GM23338 (cell line): Measurements from ENCODE around the gene IQCK. TPM values are rescaled to one million over a fixed set of nuclear protein-coding genes. Genes with fewer than 3 reads are reported as not detected.
"Not testable (repeated sequence)": the region's sequence is repeated elsewhere in the genome, so short reads cannot be mapped to it uniquely, and the experiment has no call there.

Source experiments
- ATAC-seq: fragments of 200-7000 bp; cut with Tn5 transposase; 3 replicates; pipeline ENCODE4 v1.9.1; 2020
- DNase-seq: peaks from one replicate; pipeline ENCODE4 v3.0.0-alpha.2; 2015; ENCODE audit warnings: low spot score
- H2AFZ ChIP-seq: fragments of 200-600 bp; sonication (generic); 2 replicates; pipeline ENCODE4 v1.8.0; 2016; ENCODE audit warnings: antibody characterized with exemption, mild to moderate bottlenecking, moderate library complexity
- H3F3A ChIP-seq: fragments of 200-600 bp; sonication (generic); replicated peaks from 2 replicates; pipeline ENCODE4 v1.8.0; 2017; ENCODE audit warnings: antibody characterized with exemption, mixed run types, low read depth
- H3K27ac ChIP-seq: fragments of 200-600 bp; sonication (generic); 2 replicates; pipeline ENCODE4 v1.6.1; 2016; ENCODE audit warnings: low read depth
- H3K27me3 ChIP-seq: fragments of 200-600 bp; sonication (generic); 2 replicates; pipeline ENCODE4 v1.8.0; 2016; ENCODE audit warnings: mild to moderate bottlenecking, mixed run types, moderate library complexity; ENCODE audit not compliant: insufficient read depth
- H3K36me3 ChIP-seq: fragments of 200-600 bp; sonication (generic); 2 replicates; pipeline ENCODE4 v1.8.0; 2016; ENCODE audit warnings: mild to moderate bottlenecking; ENCODE audit not compliant: insufficient read depth
- H3K4me1 ChIP-seq: fragments of 200-600 bp; sonication (generic); 2 replicates; pipeline ENCODE4 v1.8.0; 2016; ENCODE audit warnings: mild to moderate bottlenecking, moderate library complexity; ENCODE audit not compliant: insufficient read depth
- H3K4me2 ChIP-seq: fragments of 200-600 bp; sonication (generic); 2 replicates; pipeline ENCODE4 v1.7.1; 2017; ENCODE audit warnings: mixed run types
- H3K4me3 ChIP-seq: fragments of 200-600 bp; sonication (generic); 2 replicates; pipeline ENCODE4 v1.6.1; 2016; ENCODE audit warnings: mixed run types
- H3K79me2 ChIP-seq: fragments of 200-600 bp; sonication (generic); replicated peaks from 2 replicates; pipeline ENCODE4 v1.8.0; 2017; ENCODE audit warnings: mild to moderate bottlenecking; ENCODE audit not compliant: insufficient read depth
- H3K9me2 ChIP-seq: fragments of 200-600 bp; sonication (generic); 2 replicates; pipeline ENCODE4 v1.8.0; 2017; ENCODE audit not compliant: insufficient read depth
- H4K20me1 ChIP-seq: fragments of 200-600 bp; sonication (generic); replicated peaks from 2 replicates; pipeline ENCODE4 v1.8.0; 2017; ENCODE audit warnings: mild to moderate bottlenecking; ENCODE audit not compliant: insufficient read depth
- H3K27ac Mint-ChIP-seq: 2 replicates; pipeline ENCODE4 v1.8.0; 2020; ENCODE audit warnings: inconsistent platforms, mild to moderate bottlenecking, moderate library complexity, mixed read lengths
- H3K27me3 Mint-ChIP-seq: 3 replicates; pipeline ENCODE4 v1.8.0; 2022; ENCODE audit warnings: low read depth, mild to moderate bottlenecking, moderate library complexity, mixed read lengths, inconsistent platforms; ENCODE audit not compliant: insufficient read depth, poor library complexity
- H3K36me3 Mint-ChIP-seq: 3 replicates; pipeline ENCODE4 v1.8.0; 2021; ENCODE audit warnings: low read depth, mild to moderate bottlenecking, inconsistent platforms, moderate library complexity, mixed read lengths
- H3K4me1 Mint-ChIP-seq: 3 replicates; pipeline ENCODE4 v1.8.0; 2020; ENCODE audit warnings: mild to moderate bottlenecking, inconsistent platforms, mixed read lengths
- H3K4me3 Mint-ChIP-seq: 3 replicates; pipeline ENCODE4 v1.8.0; 2021; ENCODE audit warnings: moderate library complexity, mild to moderate bottlenecking, inconsistent platforms, mixed read lengths
- H3K9me3 Mint-ChIP-seq: 3 replicates; pipeline ENCODE4 v1.8.0; 2020; ENCODE audit warnings: moderate library complexity, mild to moderate bottlenecking, inconsistent platforms, mixed read lengths
- CREB1 ChIP-seq: fragments of 250-450 bp; sonication (Bioruptor Pico); IDR thresholded peaks from 2 replicates; pipeline ENCODE4 v1.5.0; 2020; ENCODE audit warnings: low read depth, mild to moderate bottlenecking, moderate library complexity
- EZH2phosphoT487 ChIP-seq: fragments of 200-600 bp; sonication (generic); IDR thresholded peaks from one replicate; pipeline ENCODE4 v1.8.1; 2018; ENCODE audit warnings: antibody characterized with exemption; ENCODE audit not compliant: unreplicated experiment
- NANOG ChIP-seq: IDR thresholded peaks from 2 replicates; pipeline ENCODE4 v1.6.1; 2016; ENCODE audit warnings: antibody characterized with exemption, borderline replicate concordance
- POLR2AphosphoS5 ChIP-seq: IDR thresholded peaks from 2 replicates; pipeline ENCODE4 v1.6.1; 2016; ENCODE audit warnings: antibody characterized with exemption, low read depth
- REST ChIP-seq: IDR thresholded peaks from one replicate; pipeline ENCODE4 v1.6.1; 2018; ENCODE audit warnings: antibody characterized with exemption; ENCODE audit not compliant: unreplicated experiment
- ZNF114 ChIP-seq: fragments of 250-450 bp; sonication (Bioruptor Pico); IDR thresholded peaks from 2 replicates; pipeline ENCODE4 v1.5.0; 2020; ENCODE audit warnings: mild to moderate bottlenecking, moderate library complexity
- ZNF331 ChIP-seq: fragments of 250-450 bp; sonication (Bioruptor Pico); IDR thresholded peaks from 2 replicates; pipeline ENCODE4 v1.5.0; 2020; ENCODE audit warnings: low read depth, mild to moderate bottlenecking, moderate library complexity
- polyA plus RNA-seq: library from polyadenylated mRNA; unstranded; fragments of >200 nt; fragmentation: Nextera tagmentation; extraction: Ambion mirVana; gene quantifications from 2 replicates; pipeline ENCODE4 v1.2.1, GENCODE V29; 2016
- total RNA-seq: library from RNA; depleted of rRNA; stranded (reverse); fragments of >200 nt; shearing (Covaris generic); gene quantifications from 2 replicates; pipeline ENCODE4 v1.2.3, GENCODE V29; 2014
- TF ChIP-seq, protein P1 (sequence below), 2 experiments: fragments of 200-600 bp in 1 of 2; sonication (generic) in 1 of 2; conservative IDR thresholded peaks; 2 replicates each; pipeline versions ENCODE4 v1.5.1 to v1.6.1; 2016 to 2017; ENCODE audit warnings: antibody characterized with exemption in 2 of 2, low read depth in 2 of 2, mild to moderate bottlenecking in 2 of 2, moderate library complexity in 1 of 2
- TF ChIP-seq, protein P2 (sequence below): fragments of 250-450 bp; sonication (Bioruptor Pico); IDR thresholded peaks from 2 replicates; pipeline ENCODE4 v1.5.0; 2020; ENCODE audit warnings: mild to moderate bottlenecking, moderate library complexity

The IQCK gene
- total and polyA plus RNA-seq, 2 experiments from 2014 or later = 7.6 to 10.0 TPM

DNA sequence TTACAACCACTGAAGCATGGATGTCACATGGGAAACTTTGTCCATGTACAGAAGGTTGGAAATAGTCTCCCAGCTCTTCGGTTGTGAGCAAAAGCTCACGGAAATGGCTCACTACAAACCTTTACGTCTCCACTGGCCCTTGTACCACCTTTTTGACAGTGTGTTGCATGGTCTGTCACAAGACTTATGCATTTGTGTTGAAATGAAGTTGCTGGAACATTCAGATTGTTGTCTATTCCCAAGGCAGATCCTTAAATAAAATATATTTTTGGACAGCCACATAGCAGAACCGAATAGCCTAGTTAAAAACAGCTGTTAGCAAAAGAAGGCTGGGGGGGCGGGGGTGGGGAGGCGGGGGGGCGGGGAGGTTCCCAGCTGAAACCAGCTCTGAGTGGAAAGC is 39.3 kb upstream of the IQCK start:
- DNase-seq (no peak), ATAC-seq (no peak)
- TF ChIP-seq POLR2AphosphoS5 (no peak), EZH2phosphoT487 (no peak), ZNF114 (no peak), REST (no peak), CREB1 (no peak), ZNF331 (no peak), NANOG (no peak)
- TF ChIP-seq, protein P1, sequence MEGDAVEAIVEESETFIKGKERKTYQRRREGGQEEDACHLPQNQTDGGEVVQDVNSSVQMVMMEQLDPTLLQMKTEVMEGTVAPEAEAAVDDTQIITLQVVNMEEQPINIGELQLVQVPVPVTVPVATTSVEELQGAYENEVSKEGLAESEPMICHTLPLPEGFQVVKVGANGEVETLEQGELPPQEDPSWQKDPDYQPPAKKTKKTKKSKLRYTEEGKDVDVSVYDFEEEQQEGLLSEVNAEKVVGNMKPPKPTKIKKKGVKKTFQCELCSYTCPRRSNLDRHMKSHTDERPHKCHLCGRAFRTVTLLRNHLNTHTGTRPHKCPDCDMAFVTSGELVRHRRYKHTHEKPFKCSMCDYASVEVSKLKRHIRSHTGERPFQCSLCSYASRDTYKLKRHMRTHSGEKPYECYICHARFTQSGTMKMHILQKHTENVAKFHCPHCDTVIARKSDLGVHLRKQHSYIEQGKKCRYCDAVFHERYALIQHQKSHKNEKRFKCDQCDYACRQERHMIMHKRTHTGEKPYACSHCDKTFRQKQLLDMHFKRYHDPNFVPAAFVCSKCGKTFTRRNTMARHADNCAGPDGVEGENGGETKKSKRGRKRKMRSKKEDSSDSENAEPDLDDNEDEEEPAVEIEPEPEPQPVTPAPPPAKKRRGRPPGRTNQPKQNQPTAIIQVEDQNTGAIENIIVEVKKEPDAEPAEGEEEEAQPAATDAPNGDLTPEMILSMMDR (conservative IDR thresholded peaks at IDR 0.05; ENCODE audit: low read depth in 2 of 2) = no peak
- TF ChIP-seq, protein P2, sequence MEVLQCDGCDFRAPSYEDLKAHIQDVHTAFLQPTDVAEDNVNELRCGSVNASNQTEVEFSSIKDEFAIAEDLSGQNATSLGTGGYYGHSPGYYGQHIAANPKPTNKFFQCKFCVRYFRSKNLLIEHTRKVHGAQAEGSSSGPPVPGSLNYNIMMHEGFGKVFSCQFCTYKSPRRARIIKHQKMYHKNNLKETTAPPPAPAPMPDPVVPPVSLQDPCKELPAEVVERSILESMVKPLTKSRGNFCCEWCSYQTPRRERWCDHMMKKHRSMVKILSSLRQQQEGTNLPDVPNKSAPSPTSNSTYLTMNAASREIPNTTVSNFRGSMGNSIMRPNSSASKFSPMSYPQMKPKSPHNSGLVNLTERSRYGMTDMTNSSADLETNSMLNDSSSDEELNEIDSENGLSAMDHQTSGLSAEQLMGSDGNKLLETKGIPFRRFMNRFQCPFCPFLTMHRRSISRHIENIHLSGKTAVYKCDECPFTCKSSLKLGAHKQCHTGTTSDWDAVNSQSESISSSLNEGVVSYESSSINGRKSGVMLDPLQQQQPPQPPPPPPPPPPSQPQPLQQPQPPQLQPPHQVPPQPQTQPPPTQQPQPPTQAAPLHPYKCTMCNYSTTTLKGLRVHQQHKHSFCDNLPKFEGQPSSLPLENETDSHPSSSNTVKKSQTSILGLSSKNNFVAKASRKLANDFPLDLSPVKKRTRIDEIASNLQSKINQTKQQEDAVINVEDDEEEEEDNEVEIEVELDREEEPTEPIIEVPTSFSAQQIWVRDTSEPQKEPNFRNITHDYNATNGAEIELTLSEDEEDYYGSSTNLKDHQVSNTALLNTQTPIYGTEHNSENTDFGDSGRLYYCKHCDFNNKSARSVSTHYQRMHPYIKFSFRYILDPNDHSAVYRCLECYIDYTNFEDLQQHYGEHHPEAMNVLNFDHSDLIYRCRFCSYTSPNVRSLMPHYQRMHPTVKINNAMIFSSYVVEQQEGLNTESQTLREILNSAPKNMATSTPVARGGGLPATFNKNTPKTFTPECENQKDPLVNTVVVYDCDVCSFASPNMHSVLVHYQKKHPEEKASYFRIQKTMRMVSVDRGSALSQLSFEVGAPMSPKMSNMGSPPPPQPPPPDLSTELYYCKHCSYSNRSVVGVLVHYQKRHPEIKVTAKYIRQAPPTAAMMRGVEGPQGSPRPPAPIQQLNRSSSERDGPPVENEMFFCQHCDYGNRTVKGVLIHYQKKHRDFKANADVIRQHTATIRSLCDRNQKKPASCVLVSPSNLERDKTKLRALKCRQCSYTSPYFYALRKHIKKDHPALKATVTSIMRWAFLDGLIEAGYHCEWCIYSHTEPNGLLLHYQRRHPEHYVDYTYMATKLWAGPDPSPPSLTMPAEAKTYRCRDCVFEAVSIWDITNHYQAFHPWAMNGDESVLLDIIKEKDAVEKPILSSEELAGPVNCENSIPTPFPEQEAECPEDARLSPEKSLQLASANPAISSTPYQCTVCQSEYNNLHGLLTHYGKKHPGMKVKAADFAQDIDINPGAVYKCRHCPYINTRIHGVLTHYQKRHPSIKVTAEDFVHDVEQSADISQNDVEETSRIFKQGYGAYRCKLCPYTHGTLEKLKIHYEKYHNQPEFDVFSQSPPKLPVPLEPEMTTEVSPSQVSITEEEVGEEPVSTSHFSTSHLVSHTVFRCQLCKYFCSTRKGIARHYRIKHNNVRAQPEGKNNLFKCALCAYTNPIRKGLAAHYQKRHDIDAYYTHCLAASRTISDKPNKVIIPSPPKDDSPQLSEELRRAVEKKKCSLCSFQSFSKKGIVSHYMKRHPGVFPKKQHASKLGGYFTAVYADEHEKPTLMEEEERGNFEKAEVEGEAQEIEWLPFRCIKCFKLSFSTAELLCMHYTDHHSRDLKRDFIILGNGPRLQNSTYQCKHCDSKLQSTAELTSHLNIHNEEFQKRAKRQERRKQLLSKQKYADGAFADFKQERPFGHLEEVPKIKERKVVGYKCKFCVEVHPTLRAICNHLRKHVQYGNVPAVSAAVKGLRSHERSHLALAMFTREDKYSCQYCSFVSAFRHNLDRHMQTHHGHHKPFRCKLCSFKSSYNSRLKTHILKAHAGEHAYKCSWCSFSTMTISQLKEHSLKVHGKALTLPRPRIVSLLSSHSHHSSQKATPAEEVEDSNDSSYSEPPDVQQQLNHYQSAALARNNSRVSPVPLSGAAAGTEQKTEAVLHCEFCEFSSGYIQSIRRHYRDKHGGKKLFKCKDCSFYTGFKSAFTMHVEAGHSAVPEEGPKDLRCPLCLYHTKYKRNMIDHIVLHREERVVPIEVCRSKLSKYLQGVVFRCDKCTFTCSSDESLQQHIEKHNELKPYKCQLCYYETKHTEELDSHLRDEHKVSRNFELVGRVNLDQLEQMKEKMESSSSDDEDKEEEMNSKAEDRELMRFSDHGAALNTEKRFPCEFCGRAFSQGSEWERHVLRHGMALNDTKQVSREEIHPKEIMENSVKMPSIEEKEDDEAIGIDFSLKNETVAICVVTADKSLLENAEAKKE (CRISPR knock-in tag) = no peak
- H3K27ac ChIP-seq = no peak overlapping the region
- Mint-ChIP-seq H3K4me3 (no peak overlapping the region), H3K4me1 (no peaks in the 10 kb centered on the region), H3K27me3 (peaks cover 3% of the 10 kb centered on the region), H3K36me3 (peaks cover 25% of the 10 kb centered on the region), H3K27ac (no peak overlapping the region), H3K9me3 (no peaks in the 10 kb centered on the region)
- no peaks in the 10 kb centered on the region for H3K79me2 ChIP-seq
- H2AFZ ChIP-seq = no peak overlapping the region
- no peak overlapping the region for H3K4me2 ChIP-seq
- H3K4me3 ChIP-seq = no peak overlapping the region
- no peaks in the 10 kb centered on the region for H3F3A ChIP-seq
- H3K9me2 ChIP-seq = no peaks in the 10 kb centered on the region
- no peaks in the 10 kb centered on the region for H3K4me1 ChIP-seq
- no peaks in the 10 kb centered on the region for H3K27me3 ChIP-seq
- H4K20me1 ChIP-seq = no peaks in the 10 kb centered on the region; the same call in 1 of the 2 replicates
- H3K36me3 ChIP-seq = no peaks in the 10 kb centered on the region; the same call in 1 of the 2 replicates

DNA sequence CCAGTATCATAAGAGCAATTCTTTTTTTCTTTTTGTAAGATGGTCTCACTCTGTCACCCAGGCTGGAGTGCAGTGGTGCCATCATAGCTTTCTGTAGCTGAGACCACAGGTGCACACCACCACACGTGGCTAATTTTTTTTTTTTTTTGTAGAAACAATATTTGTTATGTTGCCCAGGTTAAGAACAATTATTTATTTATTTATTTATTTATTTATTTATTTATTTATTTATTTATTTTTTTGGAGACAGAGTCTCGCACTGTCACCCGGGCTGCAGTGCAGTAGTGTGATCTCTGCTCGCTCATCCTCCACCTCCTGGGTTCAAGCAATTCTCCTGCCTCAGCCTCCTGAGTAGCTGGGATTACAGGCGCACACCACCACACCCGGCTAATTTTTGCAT is 38.8 kb upstream of the IQCK start:
- not testable (repeated sequence) for H3K4me2 ChIP-seq, H3K27me3 ChIP-seq, H2AFZ ChIP-seq, H3K27ac ChIP-seq, DNase-seq, H3K9me3 Mint-ChIP-seq, H3K9me2 ChIP-seq, H3K4me3 ChIP-seq, H3K79me2 ChIP-seq, H3F3A ChIP-seq, H3K4me1 ChIP-seq, H3K4me3 Mint-ChIP-seq, ATAC-seq, H3K27ac Mint-ChIP-seq, H3K36me3 ChIP-seq, H4K20me1 ChIP-seq, H3K4me1 Mint-ChIP-seq, H3K27me3 Mint-ChIP-seq
- peaks cover 29% of the 10 kb centered on the region for H3K36me3 Mint-ChIP-seq
